22Rv1 (cell line): ENCODE results near the gene PAX4.

Experiments
- H3K27ac ChIP-seq: fragments of 450-650 bp; 2 replicates; pipeline ENCODE4 v1.5.1; 2017
- CTCF ChIP-seq: fragments of 450-650 bp; IDR thresholded peaks from 2 replicates; pipeline ENCODE4 v1.5.1; 2017; ENCODE audit warnings: mild to moderate bottlenecking
- ZFX ChIP-seq: fragments of 450-650 bp; IDR thresholded peaks from 2 replicates; pipeline ENCODE4 v1.6.1; 2017; ENCODE audit warnings: antibody characterized with exemption, borderline replicate concordance

PAX4 gene

DNA sequence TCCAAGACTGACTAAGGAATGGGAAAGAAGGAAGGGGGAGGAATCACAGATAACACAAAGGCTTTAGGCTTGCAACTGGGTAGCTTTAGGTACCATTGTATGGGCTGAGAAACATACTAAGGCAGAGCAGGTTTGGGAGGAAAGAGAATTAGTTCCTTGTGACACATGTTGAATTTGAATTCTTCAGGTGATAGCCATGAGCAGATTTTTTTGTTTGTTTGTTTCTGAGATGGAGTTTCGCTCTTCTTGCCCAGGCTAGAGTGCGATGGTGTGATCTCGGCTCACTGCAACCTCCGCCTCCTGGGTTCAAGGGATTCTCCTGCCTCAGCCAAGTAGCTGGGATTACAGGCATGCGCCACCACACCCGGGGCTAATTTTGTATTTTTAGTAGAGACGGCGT is 29.7 kb upstream of the PAX4 start:
- H3K27ac ChIP-seq = no peak overlapping the region
- TF ChIP-seq CTCF (no peak), ZFX (no peak)

- no peak overlapping the region for H3K27ac ChIP-seq
- no peak for TF ChIP-seq ZFX
- TF ChIP-seq CTCF = no peak
Observed at GRCh38 chr7:127644484-127644883, 26.5 kb upstream of the PAX4 start.

DNA sequence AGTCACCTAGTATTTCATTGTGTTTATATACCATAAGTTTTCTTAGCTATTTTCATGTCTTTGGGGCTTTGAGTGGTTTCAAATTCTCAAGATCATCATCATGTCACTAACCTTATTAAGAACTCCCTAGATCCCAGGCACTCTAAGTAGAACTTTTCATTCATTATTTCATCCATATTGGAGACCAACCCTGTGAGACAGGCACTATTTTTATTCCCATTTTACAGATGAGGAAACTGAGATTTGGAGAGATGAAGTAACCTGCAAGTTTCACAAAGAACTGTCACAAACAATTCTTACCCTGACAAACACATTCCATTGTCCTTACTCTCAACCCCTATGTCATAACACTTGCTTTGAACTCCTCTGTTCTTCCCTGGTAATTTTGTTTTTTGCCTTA is 20.3 kb upstream of the PAX4 start:
- H3K27ac ChIP-seq = no peak overlapping the region
- TF ChIP-seq CTCF (no peak), ZFX (no peak)

GRCh38 chr7:127635659-127636285 is 17.8 kb upstream of the PAX4 start:
- TF ChIP-seq ZFX (no peak), CTCF (no peak)

DNA sequence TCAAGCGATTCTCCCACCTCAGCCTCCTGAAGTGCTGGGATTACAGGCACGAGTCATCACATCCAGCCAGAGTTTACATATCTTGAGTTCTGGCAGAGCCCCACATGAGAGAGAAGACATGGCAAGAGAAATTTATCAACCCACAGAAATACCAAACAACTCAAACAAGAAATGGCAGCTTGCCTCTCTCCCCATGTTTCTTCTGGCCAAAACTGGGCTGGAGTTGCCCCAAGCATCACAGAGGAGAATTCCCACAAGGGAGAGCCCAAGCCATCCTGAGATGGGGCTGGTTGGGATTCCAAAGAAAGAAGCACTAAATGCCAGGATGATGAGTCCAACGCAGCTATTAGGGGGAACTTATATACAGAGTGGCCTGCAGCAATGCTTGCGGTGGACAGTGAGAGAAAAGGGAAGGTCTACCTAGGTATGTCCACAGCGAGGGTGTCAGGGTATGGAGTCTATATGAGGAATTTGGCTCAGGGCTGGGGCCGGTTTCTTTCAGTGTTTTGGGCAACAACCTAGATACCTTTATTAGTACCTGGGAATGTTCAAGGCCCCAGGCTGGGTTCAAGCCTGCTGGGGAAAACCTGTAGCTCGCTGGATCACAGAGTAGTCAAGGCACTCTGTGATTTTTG is 14.5 kb upstream of the PAX4 start:
- TF ChIP-seq CTCF (no peak), ZFX (no peak)
- H3K27ac ChIP-seq = no peak overlapping the region

More at GRCh38 chr7:127635659-127636285, 17.8 kb upstream of the PAX4 start:
- no peak overlapping the region for H3K27ac ChIP-seq

- no peak overlapping the region for H3K27ac ChIP-seq
- peak; percentile 79 for TF ChIP-seq CTCF
- no peak for TF ChIP-seq ZFX
Observed at GRCh38 chr7:127629268-127629854, 11.4 kb upstream of the PAX4 start.

DNA sequence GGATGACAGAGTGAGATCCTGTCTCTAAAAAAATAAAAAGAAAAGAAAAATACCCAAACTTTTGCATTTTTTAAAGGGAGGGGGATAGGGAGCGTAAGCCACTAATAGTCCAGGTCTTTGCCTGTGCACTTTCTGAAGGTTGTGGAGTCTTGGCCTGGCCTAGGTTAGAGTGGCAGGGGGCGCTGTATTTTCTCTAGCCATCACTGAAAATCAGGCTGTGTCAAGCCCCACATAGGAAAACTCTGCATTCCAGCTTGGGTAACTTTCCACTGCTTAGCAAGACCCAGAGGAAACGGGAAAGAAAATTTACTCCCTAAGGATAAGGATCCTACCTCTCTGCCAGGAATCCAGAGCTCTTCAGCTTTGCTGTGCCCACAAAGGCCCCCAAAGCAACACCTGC is 10.5 kb upstream of the PAX4 start:
- H3K27ac ChIP-seq = no peak overlapping the region
- TF ChIP-seq CTCF (no peak), ZFX (no peak)
